ENCODE data around the gene ZMIZ1.
A peak's percentile ranks its signal among the peaks of the same experiment; 100 is the strongest.

The ZMIZ1 gene

GRCh38 chr10:79282388-79282787 lies 213.6 kb downstream of the ZMIZ1 start:
- Histone ChIP-seq H3K27ac (peak overlapping the region; percentile 99), H3K4me1 (ENCODE audit: control insufficient read depth in 1 of 2, insufficient read depth in 1 of 2, low read depth in 1 of 2, low read length in 1 of 2) (peaks cover 50 to 51% of the 10 kb centered on the region in 2 experiments), H3K4me3 (ENCODE audit: low read depth in 1 of 2, low read length in 1 of 2) (no peak overlapping the region), H3K27me3 (no peaks in the 10 kb centered on the region), H3K36me3 (peaks cover 31% of the 10 kb centered on the region), H3K9me3 (no peaks in the 10 kb centered on the region)
- TF ChIP-seq CTCF (IDR thresholded peaks at IDR 0.05), result no peak

GRCh38 chr10:79283616-79284015 lies 214.8 kb downstream of the ZMIZ1 start:
- Histone ChIP-seq H3K27ac (peak overlapping the region; percentile 99), H3K36me3 (peaks cover 25% of the 10 kb centered on the region), H3K9me3 (no peaks in the 10 kb centered on the region), H3K4me1 (ENCODE audit: control insufficient read depth in 1 of 2, insufficient read depth in 1 of 2, low read depth in 1 of 2, low read length in 1 of 2) (peaks cover 60 to 63% of the 10 kb centered on the region in 2 experiments), H3K27me3 (no peaks in the 10 kb centered on the region), H3K4me3 (ENCODE audit: low read depth in 1 of 2, low read length in 1 of 2) (peak overlapping the region in 1 of 2 experiments; percentile 6)
- TF ChIP-seq CTCF (IDR thresholded peaks at IDR 0.05), result no peak

- Histone ChIP-seq H3K9me3 (no peaks in the 10 kb centered on the region), H3K4me1 (ENCODE audit: control insufficient read depth in 1 of 2, insufficient read depth in 1 of 2, low read depth in 1 of 2, low read length in 1 of 2) (peaks cover 60 to 67% of the 10 kb centered on the region in 2 experiments), H3K27me3 (no peaks in the 10 kb centered on the region), H3K27ac (peak overlapping the region; percentile 99), H3K36me3 (peaks cover 19% of the 10 kb centered on the region), H3K4me3 (ENCODE audit: low read depth in 1 of 2, low read length in 1 of 2) (peak overlapping the region in 1 of 2 experiments; percentile 61)
- no peak for TF ChIP-seq CTCF (IDR thresholded peaks at IDR 0.05)
Observed at GRCh38 chr10:79284158-79284871, 215.5 kb downstream of the ZMIZ1 start.

- peaks cover 14% of the 10 kb centered on the region for H3K36me3 ChIP-seq
- H3K27ac ChIP-seq, result peak overlapping the region; percentile 99
- no peaks in the 10 kb centered on the region for H3K9me3 ChIP-seq
- H3K4me3 ChIP-seq (ENCODE audit: low read depth in 1 of 2, low read length in 1 of 2), result peak overlapping the region; percentile 59 to 61
- peaks cover 60 to 67% of the 10 kb centered on the region in 2 experiments for H3K4me1 ChIP-seq (ENCODE audit: control insufficient read depth in 1 of 2, insufficient read depth in 1 of 2, low read depth in 1 of 2, low read length in 1 of 2)
- TF ChIP-seq CTCF (IDR thresholded peaks at IDR 0.05), result no peak
- no peaks in the 10 kb centered on the region for H3K27me3 ChIP-seq
Observed at GRCh38 chr10:79285315-79286197, 216.8 kb downstream of the ZMIZ1 start.

- H3K4me3 ChIP-seq (ENCODE audit: low read depth in 1 of 2, low read length in 1 of 2), result peak overlapping the region; percentile 59 to 61
- peaks cover 60 to 67% of the 10 kb centered on the region in 2 experiments for H3K4me1 ChIP-seq (ENCODE audit: control insufficient read depth in 1 of 2, insufficient read depth in 1 of 2, low read depth in 1 of 2, low read length in 1 of 2)
- no peaks in the 10 kb centered on the region for H3K9me3 ChIP-seq
- H3K36me3 ChIP-seq, result peaks cover 16% of the 10 kb centered on the region
- no peak for TF ChIP-seq CTCF (IDR thresholded peaks at IDR 0.05)
- no peaks in the 10 kb centered on the region for H3K27me3 ChIP-seq
- peak overlapping the region; percentile 99 for H3K27ac ChIP-seq
Observed at GRCh38 chr10:79286318-79286951, 217.7 kb downstream of the ZMIZ1 start.

Data from neutrophil (primary cell).